Activated CD4-positive, alpha-beta T cell treated with anti-CD3 and anti-CD28 coated beads, Interleukin-2, amount 50 U/mL, for 4 hours (primary cell): ENCODE results near the gene RNF121.
"Not testable (repeated sequence)": the region's sequence is repeated elsewhere in the genome, so short reads cannot be mapped to it uniquely, and the experiment has no call there.

Source experiments
- DNase-seq, 2 experiments: peaks; one replicate each; pipeline ENCODE4 v3.0.0-alpha.2; 2020

The RNF121 gene

GRCh38 chr11:71928737-71929443 lies at the start of gene RNF121:
TSS of gene RNF121 (plus strand) at chr11:71929046. CDS start at chr11:71929062, 16 bp downstream.
- peak; percentile 98 for DNase-seq

GRCh38 chr11:71885806-71886205 lies 43.0 kb upstream of the RNF121 start:
- DNase-seq = not testable (repeated sequence)

- not testable (repeated sequence) for DNase-seq
Measured at GRCh38 chr11:71888335-71889010, 40.4 kb upstream of the RNF121 start.

GRCh38 chr11:71889181-71889872 lies 39.5 kb upstream of the RNF121 start:
- DNase-seq = not testable (repeated sequence)

- DNase-seq = no peak
Measured at GRCh38 chr11:71895961-71896360, 32.9 kb upstream of the RNF121 start.

GRCh38 chr11:71901137-71901536 lies 27.7 kb upstream of the RNF121 start:
- DNase-seq = not testable (repeated sequence)

GRCh38 chr11:71908218-71908617 lies 20.6 kb upstream of the RNF121 start:
- no peak for DNase-seq

- not testable (repeated sequence) for DNase-seq
Measured at GRCh38 chr11:71910775-71911174, 18.1 kb upstream of the RNF121 start.

GRCh38 chr11:71911321-71911985 lies 17.4 kb upstream of the RNF121 start:
- peak; percentile 48 to 60 for DNase-seq

GRCh38 chr11:71911986-71912340 lies 16.9 kb upstream of the RNF121 start:
- DNase-seq = not testable (repeated sequence)

GRCh38 chr11:71913756-71914526 lies 14.9 kb upstream of the RNF121 start:
- DNase-seq = no peak

- DNase-seq = no peak
Measured at GRCh38 chr11:71914617-71915189, 14.1 kb upstream of the RNF121 start.

GRCh38 chr11:71917646-71918140 lies 11.2 kb upstream of the RNF121 start:
- DNase-seq = no peak

GRCh38 chr11:71927820-71928736 lies 768 bp upstream of the RNF121 start, which contains the start of gene XNDC1N:
TSS of gene XNDC1N (minus strand) at chr11:71928594. CDS start at chr11:71923353, 5,241 bp downstream.
- peak; percentile 67 for DNase-seq

- no peak for DNase-seq
Measured at GRCh38 chr11:71929491-71929890, 645 bp downstream of the RNF121 start.

- DNase-seq = no peak
Measured at GRCh38 chr11:71930556-71931244, 1.9 kb downstream of the RNF121 start.

- no peak for DNase-seq
Measured at GRCh38 chr11:71931245-71931602, 2.4 kb downstream of the RNF121 start.

- DNase-seq = no peak
Measured at GRCh38 chr11:71933141-71933933, 4.5 kb downstream of the RNF121 start.

- DNase-seq = no peak
Measured at GRCh38 chr11:71934213-71934612, 5.4 kb downstream of the RNF121 start.
